Esophagus squamous epithelium (tissue), 5 donors: Measurements from ENCODE around the gene ATAT1. TPM values are rescaled to one million over a fixed set of nuclear protein-coding genes. Genes with fewer than 3 reads are reported as not detected.

Source experiments
- DNase-seq: peaks from one replicate; lab custom pipeline; 2025; lab: John Stamatoyannopoulos, UW
- H3K27ac ChIP-seq, 4 donors: fragments of 200-600 bp; sonication (generic); one replicate each; pipeline ENCODE4 v1.5.1; 2016 to 2019; ENCODE audit warnings: mild to moderate bottlenecking in 1 of 4
- H3K27me3 ChIP-seq, 4 donors: fragments of 200-600 bp; sonication (generic); 1 replicate in 3 of 4; 2 replicates in 1 of 4; pipeline versions ENCODE4 v1.5.1 to v1.6.0; 2017 to 2021; ENCODE audit warnings: antibody characterized with exemption in 1 of 4
- H3K36me3 ChIP-seq, 3 donors: fragments of 200-600 bp; sonication (generic); one replicate each; pipeline ENCODE4 v1.5.1; 2016 to 2019
- H3K4me1 ChIP-seq, 3 donors: fragments of 200-600 bp; sonication (generic); one replicate each; pipeline ENCODE4 v1.5.1; 2017 to 2019
- H3K4me3 ChIP-seq, 4 donors: fragments of 200-600 bp; sonication (generic); 1 replicate in 3 of 4; 2 replicates in 1 of 4; pipeline ENCODE4 v1.5.1; 2016 to 2019; ENCODE audit warnings: mild to moderate bottlenecking in 2 of 4, moderate library complexity in 1 of 4
- H3K9me3 ChIP-seq, 3 donors: fragments of 200-600 bp; sonication (generic); one replicate each; pipeline ENCODE4 v1.5.1; 2016 to 2019
- CTCF ChIP-seq, 6 experiments: fragments of 450-650 bp in 4 of 6; fragments of 200-600 bp in 2 of 6; sonication (generic) in 2 of 6; IDR thresholded peaks; one replicate each; pipeline ENCODE4 v1.5.1; 2016 to 2019; ENCODE audit warnings: antibody characterized with exemption in 6 of 6, mild to moderate bottlenecking in 4 of 6, moderate library complexity in 4 of 6
- POLR2A ChIP-seq, 4 donors: fragments of 450-650 bp; IDR thresholded peaks; one replicate each; pipeline ENCODE4 v1.6.1; 2017; ENCODE audit warnings: antibody characterized with exemption in 4 of 4, mild to moderate bottlenecking in 4 of 4, moderate library complexity in 3 of 4
- WGBS, 2 donors: methylation state at CpG; one replicate each; pipeline ENCODE4 v1.1.5; 2018; 5-methylcytosine and 5-hydroxymethylcytosine counted together
- intact Hi-C: fragments of 100-400 bp; cut with DNase I; formaldehyde crosslinking; loops from one replicate; pipeline ENCODE4 v1.15.0; 2022
- total RNA-seq, 4 donors: library from RNA; depleted of rRNA; stranded (reverse); fragments of >200 nt; gene quantifications; one replicate each; pipeline ENCODE4 v1.1.0, GENCODE V29; 2016
- donor health status: DM: yes; HTN: yes; CAD: no.

The ATAT1 gene
- total RNA-seq, 4 donors from 2014 or later: 5.0 to 6.7 (median 6.3) TPM

GRCh38 chr6:30601815-30602641 is 24.6 kb upstream of the ATAT1 start:
- H3K36me3 ChIP-seq: peaks cover 53 to 70% (median 58%) of the 10 kb centered on the region in 3 donors
- H3K27me3 ChIP-seq: no peaks in the 10 kb centered on the region
- intact Hi-C loops: no loop called here
- 85 to 95% methylated on average over 11 to 14 of the region's 39 CpGs for WGBS, 2 donors
- H3K4me3 ChIP-seq: no peak overlapping the region
- H3K27ac ChIP-seq: no peak overlapping the region
- no peak for DNase-seq
- peaks cover 0 to 7% (median 0%) of the 10 kb centered on the region in 3 donors for H3K4me1 ChIP-seq
- no peaks in the 10 kb centered on the region for H3K9me3 ChIP-seq
- TF ChIP-seq POLR2A (IDR thresholded peaks at IDR 0.05) (no peak), CTCF (IDR thresholded peaks at IDR 0.05) (no peak)

DNA sequence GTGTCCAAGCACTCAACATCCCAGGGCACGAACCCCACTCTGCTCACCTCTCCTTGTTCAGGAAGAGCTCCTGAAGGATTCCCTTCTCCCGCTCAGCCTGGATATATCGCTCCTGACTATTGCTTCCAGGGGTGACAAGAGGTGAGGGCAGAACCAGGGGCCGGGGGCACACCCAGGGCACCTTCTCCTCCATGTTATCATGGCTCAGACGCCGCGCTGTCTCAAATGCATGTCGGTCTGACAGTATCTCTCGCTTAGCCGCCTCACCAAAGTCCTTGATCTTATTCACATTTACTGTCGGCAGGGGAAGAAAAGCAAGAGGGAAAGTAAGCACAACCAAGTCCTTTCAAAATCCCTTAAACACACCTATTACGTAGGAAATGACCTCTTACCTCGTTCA is 22.7 kb upstream of the ATAT1 start:
- H3K9me3 ChIP-seq: no peaks in the 10 kb centered on the region
- peaks cover 0 to 3% (median 0%) of the 10 kb centered on the region in 3 donors for H3K4me1 ChIP-seq
- peaks cover 53 to 90% (median 71%) of the 10 kb centered on the region in 3 donors for H3K36me3 ChIP-seq
- no peak for DNase-seq
- WGBS, 2 donors: 93 to 97% methylated on average over 9 to 13 of the region's 13 CpGs
- no peak overlapping the region for H3K4me3 ChIP-seq
- intact Hi-C loops: no loop called here
- TF ChIP-seq POLR2A (IDR thresholded peaks at IDR 0.05) (no peak), CTCF (IDR thresholded peaks at IDR 0.05) (no peak)
- no peak overlapping the region for H3K27ac ChIP-seq
- H3K27me3 ChIP-seq: no peaks in the 10 kb centered on the region

GRCh38 chr6:30610065-30610464 is 16.6 kb upstream of the ATAT1 start:
- no peaks in the 10 kb centered on the region for H3K9me3 ChIP-seq
- no peak for DNase-seq
- H3K4me1 ChIP-seq: peaks cover 0 to 61% (median 22%) of the 10 kb centered on the region in 3 donors
- intact Hi-C loops: no loop called here
- no peak overlapping the region for H3K4me3 ChIP-seq
- H3K27ac ChIP-seq: no peak overlapping the region
- 65 to 67% methylated on average over 4 of the region's 4 CpGs for WGBS, 2 donors
- H3K36me3 ChIP-seq: peaks cover 14 to 56% (median 35%) of the 10 kb centered on the region in 3 donors
- H3K27me3 ChIP-seq: no peaks in the 10 kb centered on the region
- TF ChIP-seq POLR2A (IDR thresholded peaks at IDR 0.05): no peak
- no peak for TF ChIP-seq CTCF (IDR thresholded peaks at IDR 0.05)

DNA sequence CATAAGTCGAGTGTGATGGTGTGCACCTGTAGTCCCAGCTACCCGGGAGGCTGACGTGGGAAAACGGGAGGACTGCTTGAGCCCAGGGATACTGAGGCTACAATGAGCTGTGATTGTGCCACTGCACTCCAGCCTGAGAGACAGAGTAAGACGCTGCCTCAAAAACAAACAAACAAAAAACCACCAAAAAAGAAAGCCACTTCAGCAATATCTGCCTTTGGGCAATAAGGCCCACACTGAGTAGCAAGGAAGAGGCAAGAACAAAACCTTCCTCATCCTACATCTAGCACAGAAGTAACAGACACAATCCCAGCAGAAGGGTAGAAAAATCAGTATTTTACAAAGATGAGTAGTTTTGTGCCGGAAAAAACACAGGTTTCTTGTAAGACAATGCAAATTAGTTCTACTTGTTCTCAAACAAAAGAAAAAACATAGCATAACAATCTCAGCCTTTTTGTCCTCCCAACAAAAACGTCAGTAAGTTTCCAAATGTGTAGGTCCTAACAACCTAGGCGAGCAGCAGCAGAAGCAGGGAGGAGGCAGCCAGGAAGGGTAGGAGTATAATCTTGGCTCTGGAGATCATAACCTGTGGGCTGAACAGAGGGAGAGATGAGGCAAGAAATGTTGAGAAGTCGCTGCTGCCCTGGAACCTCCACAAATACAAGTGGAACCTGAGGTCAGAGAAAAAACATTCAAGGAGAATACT is 15.4 kb upstream of the ATAT1 start:
- 66 to 77% methylated on average over 9 of the region's 9 CpGs for WGBS, 2 donors
- intact Hi-C loops: no loop called here
- no peak for DNase-seq

More for the DNA sequence above, 15.4 kb upstream of the ATAT1 start:
- Histone ChIP-seq H3K9me3 (no peaks in the 10 kb centered on the region), H3K27me3 (no peaks in the 10 kb centered on the region), H3K4me3 (no peak overlapping the region), H3K36me3 (peaks cover 3 to 48% (median 25%) of the 10 kb centered on the region in 3 donors), H3K27ac (no peak overlapping the region), H3K4me1 (peaks cover 0 to 61% (median 22%) of the 10 kb centered on the region in 3 donors)
- no peak for TF ChIP-seq POLR2A (IDR thresholded peaks at IDR 0.05)
- TF ChIP-seq CTCF (IDR thresholded peaks at IDR 0.05): no peak
